ENCODE measurements around the gene BCAS1. TPM values are rescaled to one million over a fixed set of nuclear protein-coding genes. Genes with fewer than 3 reads are reported as not detected.

Gene BCAS1
- total and polyA plus RNA-seq, 10 of the 15 experiments (the other 5 are each of a cell fraction or from before 2014, with no cell fraction given) = 0.21 to 1.4 (median 0.55) TPM

- RAD21 ChIA-PET (ENCODE audit: unreplicated experiment) = no interaction called here
- no peaks in the 10 kb centered on the region for H3K4me1 ChIP-seq (ENCODE audit: control insufficient read depth, insufficient read depth, low read length)
- POLR2A ChIA-PET = no interaction called here
- 62% methylated on average over 3 of the region's 3 CpGs for WGBS (ENCODE audit: insufficient coverage, insufficient replicate concordance, low lambda C conversion rate, missing lambda C conversion rate)
- no peaks in the 10 kb centered on the region for H3K79me2 ChIP-seq (ENCODE audit: control insufficient read depth, insufficient read depth, low read length)
- no peaks in the 10 kb centered on the region for H4K20me1 ChIP-seq (ENCODE audit: control insufficient read depth, insufficient read depth)
- no peak for DNase-seq (ENCODE audit: low read depth, low spot score)
- no peaks in the 10 kb centered on the region; the same call in 2 of the 3 replicates for H3K9me3 ChIP-seq (replicated peaks; ENCODE audit: control insufficient read depth, insufficient read depth, low read length)
- ATAC-seq = no peak
- in situ Hi-C loops (cut with MboI) = loop anchor here (25.0 kb wide), 1 partner anchor 666 kb away; no protein-coding TSS in a partner anchor
- H2AFZ ChIP-seq (ENCODE audit: control insufficient read depth, low read depth, low read length) = no peak overlapping the region
- H3K36me3 ChIP-seq (ENCODE audit: control insufficient read depth in 2 of 2, insufficient read depth in 2 of 2, low read length in 1 of 2) = no peaks in the 10 kb centered on the region
- FAIRE-seq = no peak
- CTCF ChIA-PET = no interaction called here
- TF ChIP-seq MEF2A (IDR thresholded peaks at IDR 0.05; ENCODE audit: insufficient read depth, low read depth, low read length) = no peak
- peak in 1 of 2 experiments; percentile 63; a peak in 1 of 4 replicates for TF ChIP-seq ETV6 (conservative IDR thresholded peaks at IDR 0.05 in 1 of 2, IDR thresholded peaks at IDR 0.05 in 1 of 2; ENCODE audit: borderline replicate concordance in 1 of 2, low read depth in 1 of 2)
- intact Hi-C loops (cut with micrococcal nuclease; ENCODE audit: unreplicated experiment) = no loop called here
- H3K4me2 ChIP-seq (ENCODE audit: control insufficient read depth, insufficient read depth) = no peak overlapping the region
- H3K27me3 ChIP-seq (replicated peaks in 1 of 2; ENCODE audit: control insufficient read depth in 2 of 2, insufficient read depth in 2 of 2, low read length in 1 of 2) = no peaks in the 10 kb centered on the region
- H3K9ac ChIP-seq (ENCODE audit: control insufficient read depth, insufficient read depth, low read length) = no peak overlapping the region
- no peak overlapping the region for H3K27ac ChIP-seq (ENCODE audit: control insufficient read depth, insufficient read depth)
- SMC1A ChIA-PET (ENCODE audit: uncharacterized antibody, unreplicated experiment) = interaction anchor here (0.6 to 1.0 kb wide), 2 partner anchors 10 to 17 kb away, joined by 3 to 6 read pairs; no protein-coding TSS in a partner anchor
- BruUV-seq (replicated peaks) = no TSS peak
- H3K4me3 ChIP-seq = no peak overlapping the region
These were observed 99.2 kb downstream of the BCAS1 start for GRCh38 chr20:53971096-53971683.

- Histone ChIP-seq H2AFZ (ENCODE audit: control insufficient read depth, low read depth, low read length) (no peak overlapping the region), H3K9ac (ENCODE audit: control insufficient read depth, insufficient read depth, low read length) (no peak overlapping the region), H3K4me2 (ENCODE audit: control insufficient read depth, insufficient read depth) (no peak overlapping the region), H3K4me3 (no peak overlapping the region), H3K4me1 (ENCODE audit: control insufficient read depth, insufficient read depth, low read length) (no peaks in the 10 kb centered on the region), H3K27me3 (replicated peaks in 1 of 2; ENCODE audit: control insufficient read depth in 2 of 2, insufficient read depth in 2 of 2, low read length in 1 of 2) (no peaks in the 10 kb centered on the region), H3K36me3 (ENCODE audit: control insufficient read depth in 2 of 2, insufficient read depth in 2 of 2, low read length in 1 of 2) (no peaks in the 10 kb centered on the region), H4K20me1 (ENCODE audit: control insufficient read depth, insufficient read depth) (no peaks in the 10 kb centered on the region), H3K79me2 (ENCODE audit: control insufficient read depth, insufficient read depth, low read length) (no peaks in the 10 kb centered on the region), H3K9me3 (replicated peaks; ENCODE audit: control insufficient read depth, insufficient read depth, low read length) (no peaks in the 10 kb centered on the region; the same call in 2 of the 3 replicates), H3K27ac (ENCODE audit: control insufficient read depth, insufficient read depth) (no peak overlapping the region)
- intact Hi-C loops (cut with micrococcal nuclease; ENCODE audit: unreplicated experiment) (no loop called here), in situ Hi-C loops (cut with MboI) (loop anchor here (25.0 kb wide), 1 partner anchor 667 kb away; no protein-coding TSS in a partner anchor)
- RAD21 ChIA-PET (ENCODE audit: unreplicated experiment) = interaction anchor here (1.3 kb wide), 1 partner anchor 92 kb away, joined by 3 read pairs; no protein-coding TSS in a partner anchor
- no peak for ATAC-seq
- SMC1A ChIA-PET (ENCODE audit: uncharacterized antibody, unreplicated experiment) = interaction anchor here (0.6 to 1.7 kb wide), 3 partner anchors 9 to 134 kb away, joined by 3 to 6 read pairs (median 4); no protein-coding TSS in a partner anchor
- no peak for TF ChIP-seq WRNIP1 (IDR thresholded peaks at IDR 0.05; ENCODE audit: borderline replicate concordance, low read depth, low read length)
- BruUV-seq (replicated peaks) = no TSS peak
- CTCF ChIA-PET = interaction anchor here (0.7 to 1.1 kb wide), 2 partner anchors 9 to 92 kb away, joined by 3 to 4 read pairs; no protein-coding TSS in a partner anchor
- WGBS (ENCODE audit: insufficient coverage, insufficient replicate concordance, low lambda C conversion rate, missing lambda C conversion rate) = 72% methylated on average over 2 of the region's 2 CpGs
- POLR2A ChIA-PET = no interaction called here
- no peak for DNase-seq (ENCODE audit: low read depth, low spot score)
- FAIRE-seq = no peak
These were observed 100.2 kb downstream of the BCAS1 start for GRCh38 chr20:53970232-53970631.
